Purkinje cell (primary cell): ENCODE data around the gene PRAF2. TPM values are rescaled to one million over a fixed set of nuclear protein-coding genes. Genes with fewer than 3 reads are reported as not detected.

Experiments
- polyA plus RNA-seq: library from polyadenylated mRNA; unstranded; fragments of >200 nt; fragmentation: Nextera tagmentation; gene quantifications from 2 replicates; pipeline ENCODE4 v1.2.1, GENCODE V29; 2014

Gene PRAF2
- polyA plus RNA-seq = 52.4 and 57.9 TPM in 2 replicates

GRCh38 chrX:49073601-49074575 lies at the start of gene PRAF2:
PRAF2 (minus strand) TSS chrX:49074002; CDS start chrX:49073987, 15 bp downstream.

GRCh38 chrX:49079489-49080428 lies 6.0 kb upstream of the PRAF2 start, which contains the start of gene WDR45:
WDR45 (minus strand) TSS chrX:49079887; CDS start chrX:49078095, 1,792 bp downstream.

GRCh38 chrX:49058794-49059193 lies 15.0 kb downstream of the PRAF2 start, which contains the start of gene CCDC120:
CCDC120 (plus strand) TSS chrX:49058999; CDS start chrX:49062042, 3,043 bp downstream.

GRCh38 chrX:49043220-49043986 lies 30.4 kb downstream of the PRAF2 start, which contains the start of gene TFE3:
TFE3 (minus strand) TSS chrX:49043357; CDS start chrX:49043226, 131 bp downstream.

Other genes with a start within 250 kb of the PRAF2 start
- not detected in 2 replicates for gene ERAS, start 247.5 kb downstream of the PRAF2 start, polyA plus RNA-seq
- 12.2 and 25.7 TPM in 2 replicates for gene PCSK1N, start 238.4 kb downstream of the PRAF2 start, polyA plus RNA-seq
- gene TIMM17B, start 176.2 kb downstream of the PRAF2 start, polyA plus RNA-seq = 63.1 and 65.6 TPM in 2 replicates
- 39.1 and 42.7 TPM in 2 replicates for gene PQBP1, start 176.1 kb downstream of the PRAF2 start, polyA plus RNA-seq
- 9.6 and 16.3 TPM in 2 replicates for gene SLC35A2, start 162.4 kb downstream of the PRAF2 start, polyA plus RNA-seq
- gene PIM2, start 155.0 kb downstream of the PRAF2 start, polyA plus RNA-seq = 15.2 and 23.7 TPM in 2 replicates
- 4.4 and 6.2 TPM in 2 replicates for gene OTUD5, start 116.4 kb downstream of the PRAF2 start, polyA plus RNA-seq
- gene KCND1, start 102.2 kb downstream of the PRAF2 start, polyA plus RNA-seq = not detected in 2 replicates
- gene GRIPAP1, start 71.7 kb downstream of the PRAF2 start, polyA plus RNA-seq = 8.4 and 18.3 TPM in 2 replicates
- 4.2 and 5.9 TPM in 2 replicates for gene TFE3, start 30.6 kb downstream of the PRAF2 start, polyA plus RNA-seq
- gene CCDC120, start 15.0 kb downstream of the PRAF2 start, polyA plus RNA-seq = 0.52 TPM in 1 of 2 replicates, not detected in the other
- gene WDR45, start 5.9 kb upstream of the PRAF2 start, polyA plus RNA-seq = 32.3 and 43.3 TPM in 2 replicates
- 13.2 and 14.6 TPM in 2 replicates for gene GPKOW, start 49.7 kb upstream of the PRAF2 start, polyA plus RNA-seq
- gene MAGIX, start 88.8 kb upstream of the PRAF2 start, polyA plus RNA-seq = not detected in 2 replicates
- 0.22 and 7.4 TPM in 2 replicates for gene PLP2, start 97.9 kb upstream of the PRAF2 start, polyA plus RNA-seq
- gene PRICKLE3, start 112.4 kb upstream of the PRAF2 start, polyA plus RNA-seq = not detected in 2 replicates
- 91.9 and 102 TPM in 2 replicates for gene SYP, start 126.2 kb upstream of the PRAF2 start, polyA plus RNA-seq
- gene CACNA1F, start 159.3 kb upstream of the PRAF2 start, polyA plus RNA-seq = not detected in 2 replicates
- 0.69 and 1.3 TPM in 2 replicates for gene CCDC22, start 161.5 kb upstream of the PRAF2 start, polyA plus RNA-seq
- gene FOXP3, start 190.7 kb upstream of the PRAF2 start, polyA plus RNA-seq = not detected in 2 replicates
- gene PPP1R3F, start 195.8 kb upstream of the PRAF2 start, polyA plus RNA-seq = 11.7 and 13.1 TPM in 2 replicates
- not detected in 2 replicates for gene GAGE10, start 229.6 kb upstream of the PRAF2 start, polyA plus RNA-seq
- not detected in 2 replicates for gene GAGE12J, start 248.0 kb upstream of the PRAF2 start, polyA plus RNA-seq